Measurements from ENCODE around the gene TTF2. TPM values are rescaled to one million over a fixed set of nuclear protein-coding genes. Genes with fewer than 3 reads are reported as not detected.

TTF2 gene
- total and polyA plus RNA-seq, 2 experiments from 2014 or later: 84.7 to 85.4 TPM

GRCh38 chr1:117146072-117146471 is 85.9 kb downstream of the TTF2 start:
- H2AFZ ChIP-seq: peak overlapping the region; percentile 78; the same call in 1 of the 2 replicates
- H3K4me3 Mint-ChIP-seq: no peak overlapping the region
- H3K4me1 ChIP-seq (ENCODE audit: insufficient read depth): peaks cover 10% of the 10 kb centered on the region; the same call in 1 of the 2 replicates
- no peaks in the 10 kb centered on the region for H4K20me1 ChIP-seq (replicated peaks; ENCODE audit: insufficient read depth)
- H3K27me3 Mint-ChIP-seq (ENCODE audit: insufficient read depth, low read depth, poor library complexity): no peaks in the 10 kb centered on the region
- no peak overlapping the region for H3K4me2 ChIP-seq
- no peaks in the 10 kb centered on the region for H3F3A ChIP-seq (replicated peaks; ENCODE audit: low read depth)
- ATAC-seq: no peak
- H3K27ac ChIP-seq (ENCODE audit: low read depth): no peak overlapping the region
- no peaks in the 10 kb centered on the region for H3K79me2 ChIP-seq (replicated peaks; ENCODE audit: insufficient read depth)
- DNase-seq (ENCODE audit: low spot score): no peak
- TF ChIP-seq, protein P1, sequence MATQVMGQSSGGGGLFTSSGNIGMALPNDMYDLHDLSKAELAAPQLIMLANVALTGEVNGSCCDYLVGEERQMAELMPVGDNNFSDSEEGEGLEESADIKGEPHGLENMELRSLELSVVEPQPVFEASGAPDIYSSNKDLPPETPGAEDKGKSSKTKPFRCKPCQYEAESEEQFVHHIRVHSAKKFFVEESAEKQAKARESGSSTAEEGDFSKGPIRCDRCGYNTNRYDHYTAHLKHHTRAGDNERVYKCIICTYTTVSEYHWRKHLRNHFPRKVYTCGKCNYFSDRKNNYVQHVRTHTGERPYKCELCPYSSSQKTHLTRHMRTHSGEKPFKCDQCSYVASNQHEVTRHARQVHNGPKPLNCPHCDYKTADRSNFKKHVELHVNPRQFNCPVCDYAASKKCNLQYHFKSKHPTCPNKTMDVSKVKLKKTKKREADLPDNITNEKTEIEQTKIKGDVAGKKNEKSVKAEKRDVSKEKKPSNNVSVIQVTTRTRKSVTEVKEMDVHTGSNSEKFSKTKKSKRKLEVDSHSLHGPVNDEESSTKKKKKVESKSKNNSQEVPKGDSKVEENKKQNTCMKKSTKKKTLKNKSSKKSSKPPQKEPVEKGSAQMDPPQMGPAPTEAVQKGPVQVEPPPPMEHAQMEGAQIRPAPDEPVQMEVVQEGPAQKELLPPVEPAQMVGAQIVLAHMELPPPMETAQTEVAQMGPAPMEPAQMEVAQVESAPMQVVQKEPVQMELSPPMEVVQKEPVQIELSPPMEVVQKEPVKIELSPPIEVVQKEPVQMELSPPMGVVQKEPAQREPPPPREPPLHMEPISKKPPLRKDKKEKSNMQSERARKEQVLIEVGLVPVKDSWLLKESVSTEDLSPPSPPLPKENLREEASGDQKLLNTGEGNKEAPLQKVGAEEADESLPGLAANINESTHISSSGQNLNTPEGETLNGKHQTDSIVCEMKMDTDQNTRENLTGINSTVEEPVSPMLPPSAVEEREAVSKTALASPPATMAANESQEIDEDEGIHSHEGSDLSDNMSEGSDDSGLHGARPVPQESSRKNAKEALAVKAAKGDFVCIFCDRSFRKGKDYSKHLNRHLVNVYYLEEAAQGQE (IDR thresholded peaks at IDR 0.05; ENCODE audit: unreplicated experiment): no peak
- TF ChIP-seq, protein P2, sequence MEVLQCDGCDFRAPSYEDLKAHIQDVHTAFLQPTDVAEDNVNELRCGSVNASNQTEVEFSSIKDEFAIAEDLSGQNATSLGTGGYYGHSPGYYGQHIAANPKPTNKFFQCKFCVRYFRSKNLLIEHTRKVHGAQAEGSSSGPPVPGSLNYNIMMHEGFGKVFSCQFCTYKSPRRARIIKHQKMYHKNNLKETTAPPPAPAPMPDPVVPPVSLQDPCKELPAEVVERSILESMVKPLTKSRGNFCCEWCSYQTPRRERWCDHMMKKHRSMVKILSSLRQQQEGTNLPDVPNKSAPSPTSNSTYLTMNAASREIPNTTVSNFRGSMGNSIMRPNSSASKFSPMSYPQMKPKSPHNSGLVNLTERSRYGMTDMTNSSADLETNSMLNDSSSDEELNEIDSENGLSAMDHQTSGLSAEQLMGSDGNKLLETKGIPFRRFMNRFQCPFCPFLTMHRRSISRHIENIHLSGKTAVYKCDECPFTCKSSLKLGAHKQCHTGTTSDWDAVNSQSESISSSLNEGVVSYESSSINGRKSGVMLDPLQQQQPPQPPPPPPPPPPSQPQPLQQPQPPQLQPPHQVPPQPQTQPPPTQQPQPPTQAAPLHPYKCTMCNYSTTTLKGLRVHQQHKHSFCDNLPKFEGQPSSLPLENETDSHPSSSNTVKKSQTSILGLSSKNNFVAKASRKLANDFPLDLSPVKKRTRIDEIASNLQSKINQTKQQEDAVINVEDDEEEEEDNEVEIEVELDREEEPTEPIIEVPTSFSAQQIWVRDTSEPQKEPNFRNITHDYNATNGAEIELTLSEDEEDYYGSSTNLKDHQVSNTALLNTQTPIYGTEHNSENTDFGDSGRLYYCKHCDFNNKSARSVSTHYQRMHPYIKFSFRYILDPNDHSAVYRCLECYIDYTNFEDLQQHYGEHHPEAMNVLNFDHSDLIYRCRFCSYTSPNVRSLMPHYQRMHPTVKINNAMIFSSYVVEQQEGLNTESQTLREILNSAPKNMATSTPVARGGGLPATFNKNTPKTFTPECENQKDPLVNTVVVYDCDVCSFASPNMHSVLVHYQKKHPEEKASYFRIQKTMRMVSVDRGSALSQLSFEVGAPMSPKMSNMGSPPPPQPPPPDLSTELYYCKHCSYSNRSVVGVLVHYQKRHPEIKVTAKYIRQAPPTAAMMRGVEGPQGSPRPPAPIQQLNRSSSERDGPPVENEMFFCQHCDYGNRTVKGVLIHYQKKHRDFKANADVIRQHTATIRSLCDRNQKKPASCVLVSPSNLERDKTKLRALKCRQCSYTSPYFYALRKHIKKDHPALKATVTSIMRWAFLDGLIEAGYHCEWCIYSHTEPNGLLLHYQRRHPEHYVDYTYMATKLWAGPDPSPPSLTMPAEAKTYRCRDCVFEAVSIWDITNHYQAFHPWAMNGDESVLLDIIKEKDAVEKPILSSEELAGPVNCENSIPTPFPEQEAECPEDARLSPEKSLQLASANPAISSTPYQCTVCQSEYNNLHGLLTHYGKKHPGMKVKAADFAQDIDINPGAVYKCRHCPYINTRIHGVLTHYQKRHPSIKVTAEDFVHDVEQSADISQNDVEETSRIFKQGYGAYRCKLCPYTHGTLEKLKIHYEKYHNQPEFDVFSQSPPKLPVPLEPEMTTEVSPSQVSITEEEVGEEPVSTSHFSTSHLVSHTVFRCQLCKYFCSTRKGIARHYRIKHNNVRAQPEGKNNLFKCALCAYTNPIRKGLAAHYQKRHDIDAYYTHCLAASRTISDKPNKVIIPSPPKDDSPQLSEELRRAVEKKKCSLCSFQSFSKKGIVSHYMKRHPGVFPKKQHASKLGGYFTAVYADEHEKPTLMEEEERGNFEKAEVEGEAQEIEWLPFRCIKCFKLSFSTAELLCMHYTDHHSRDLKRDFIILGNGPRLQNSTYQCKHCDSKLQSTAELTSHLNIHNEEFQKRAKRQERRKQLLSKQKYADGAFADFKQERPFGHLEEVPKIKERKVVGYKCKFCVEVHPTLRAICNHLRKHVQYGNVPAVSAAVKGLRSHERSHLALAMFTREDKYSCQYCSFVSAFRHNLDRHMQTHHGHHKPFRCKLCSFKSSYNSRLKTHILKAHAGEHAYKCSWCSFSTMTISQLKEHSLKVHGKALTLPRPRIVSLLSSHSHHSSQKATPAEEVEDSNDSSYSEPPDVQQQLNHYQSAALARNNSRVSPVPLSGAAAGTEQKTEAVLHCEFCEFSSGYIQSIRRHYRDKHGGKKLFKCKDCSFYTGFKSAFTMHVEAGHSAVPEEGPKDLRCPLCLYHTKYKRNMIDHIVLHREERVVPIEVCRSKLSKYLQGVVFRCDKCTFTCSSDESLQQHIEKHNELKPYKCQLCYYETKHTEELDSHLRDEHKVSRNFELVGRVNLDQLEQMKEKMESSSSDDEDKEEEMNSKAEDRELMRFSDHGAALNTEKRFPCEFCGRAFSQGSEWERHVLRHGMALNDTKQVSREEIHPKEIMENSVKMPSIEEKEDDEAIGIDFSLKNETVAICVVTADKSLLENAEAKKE (CRISPR knock-in tag; IDR thresholded peaks at IDR 0.05): no peak
- TF ChIP-seq, protein P3, sequence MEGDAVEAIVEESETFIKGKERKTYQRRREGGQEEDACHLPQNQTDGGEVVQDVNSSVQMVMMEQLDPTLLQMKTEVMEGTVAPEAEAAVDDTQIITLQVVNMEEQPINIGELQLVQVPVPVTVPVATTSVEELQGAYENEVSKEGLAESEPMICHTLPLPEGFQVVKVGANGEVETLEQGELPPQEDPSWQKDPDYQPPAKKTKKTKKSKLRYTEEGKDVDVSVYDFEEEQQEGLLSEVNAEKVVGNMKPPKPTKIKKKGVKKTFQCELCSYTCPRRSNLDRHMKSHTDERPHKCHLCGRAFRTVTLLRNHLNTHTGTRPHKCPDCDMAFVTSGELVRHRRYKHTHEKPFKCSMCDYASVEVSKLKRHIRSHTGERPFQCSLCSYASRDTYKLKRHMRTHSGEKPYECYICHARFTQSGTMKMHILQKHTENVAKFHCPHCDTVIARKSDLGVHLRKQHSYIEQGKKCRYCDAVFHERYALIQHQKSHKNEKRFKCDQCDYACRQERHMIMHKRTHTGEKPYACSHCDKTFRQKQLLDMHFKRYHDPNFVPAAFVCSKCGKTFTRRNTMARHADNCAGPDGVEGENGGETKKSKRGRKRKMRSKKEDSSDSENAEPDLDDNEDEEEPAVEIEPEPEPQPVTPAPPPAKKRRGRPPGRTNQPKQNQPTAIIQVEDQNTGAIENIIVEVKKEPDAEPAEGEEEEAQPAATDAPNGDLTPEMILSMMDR (conservative IDR thresholded peaks at IDR 0.05; ENCODE audit: low read depth in 2 of 2): no peak
- no peak for TF ChIP-seq ZNF331 (CRISPR knock-in tag; IDR thresholded peaks at IDR 0.05; ENCODE audit: low read depth)
- no peak for TF ChIP-seq EZH2phosphoT487 (IDR thresholded peaks at IDR 0.05; ENCODE audit: unreplicated experiment)
- TF ChIP-seq NANOG (IDR thresholded peaks at IDR 0.05; ENCODE audit: borderline replicate concordance): no peak
- TF ChIP-seq, protein P4, sequence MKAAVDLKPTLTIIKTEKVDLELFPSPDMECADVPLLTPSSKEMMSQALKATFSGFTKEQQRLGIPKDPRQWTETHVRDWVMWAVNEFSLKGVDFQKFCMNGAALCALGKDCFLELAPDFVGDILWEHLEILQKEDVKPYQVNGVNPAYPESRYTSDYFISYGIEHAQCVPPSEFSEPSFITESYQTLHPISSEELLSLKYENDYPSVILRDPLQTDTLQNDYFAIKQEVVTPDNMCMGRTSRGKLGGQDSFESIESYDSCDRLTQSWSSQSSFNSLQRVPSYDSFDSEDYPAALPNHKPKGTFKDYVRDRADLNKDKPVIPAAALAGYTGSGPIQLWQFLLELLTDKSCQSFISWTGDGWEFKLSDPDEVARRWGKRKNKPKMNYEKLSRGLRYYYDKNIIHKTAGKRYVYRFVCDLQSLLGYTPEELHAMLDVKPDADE (IDR thresholded peaks at IDR 0.05): no peak
- TF ChIP-seq JUNB (IDR thresholded peaks at IDR 0.05; ENCODE audit: unreplicated experiment): no peak
- TF ChIP-seq EZH2 (IDR thresholded peaks at IDR 0.05; ENCODE audit: low read depth, unreplicated experiment): no peak
- TF ChIP-seq POLR2AphosphoS5 (IDR thresholded peaks at IDR 0.05; ENCODE audit: low read depth): no peak
- no peak for TF ChIP-seq ZNF114 (CRISPR knock-in tag; IDR thresholded peaks at IDR 0.05)
- TF ChIP-seq CREB1 (CRISPR knock-in tag; IDR thresholded peaks at IDR 0.05; ENCODE audit: low read depth): no peak
- no peak for TF ChIP-seq STAT1 (IDR thresholded peaks at IDR 0.05; ENCODE audit: unreplicated experiment)
- H3K36me3 ChIP-seq (ENCODE audit: insufficient read depth): no peaks in the 10 kb centered on the region
- H3K4me3 ChIP-seq: no peak overlapping the region
- H3K36me3 Mint-ChIP-seq (ENCODE audit: low read depth): no peaks in the 10 kb centered on the region
- peaks cover 17% of the 10 kb centered on the region for H3K4me1 Mint-ChIP-seq
- peaks cover 2% of the 10 kb centered on the region; the same call in 1 of the 3 replicates for H3K9me3 Mint-ChIP-seq
- no peak overlapping the region for H3K27ac Mint-ChIP-seq
- no peaks in the 10 kb centered on the region for H3K27me3 ChIP-seq (ENCODE audit: insufficient read depth)
- 0 out of 2 replicates have a peak, but pooled peaks cover 3% of the 10 kb centered on the region for H3K9me2 ChIP-seq (ENCODE audit: insufficient read depth)
